ENCODE measurements around the gene AP3S2. TPM values are rescaled to one million over a fixed set of nuclear protein-coding genes. Genes with fewer than 3 reads are reported as not detected.

Gene AP3S2
- total RNA-seq, 1 experiment from 2014 or later: 23.3 TPM

GRCh38 chr15:89845305-89845893 lies 48.4 kb downstream of the AP3S2 start (continued):
- TF ChIP-seq SRF (IDR thresholded peaks at IDR 0.05; ENCODE audit: low read depth): no peak
- TF ChIP-seq CTCF (IDR thresholded peaks at IDR 0.05 in 2 of 3, conservative IDR thresholded peaks at IDR 0.05 in 1 of 3; ENCODE audit: borderline replicate concordance in 1 of 3, insufficient read depth in 1 of 3, low read depth in 2 of 3, low read length in 2 of 3): no peak
- TF ChIP-seq EZH2 (IDR thresholded peaks at IDR 0.05): no peak
- no peak for TF ChIP-seq ZNF274 (IDR thresholded peaks at IDR 0.05; ENCODE audit: low read depth, low read length)
- peak; percentile 79 for TF ChIP-seq JUND (IDR thresholded peaks at IDR 0.05)
- TF ChIP-seq FOSL1 (IDR thresholded peaks at IDR 0.05; ENCODE audit: low read depth): peak; percentile 75
- TF ChIP-seq YY1 (IDR thresholded peaks at IDR 0.05; ENCODE audit: extremely low read depth, insufficient replicate concordance, low read depth, low read length): no peak
- TF ChIP-seq, protein P1, sequence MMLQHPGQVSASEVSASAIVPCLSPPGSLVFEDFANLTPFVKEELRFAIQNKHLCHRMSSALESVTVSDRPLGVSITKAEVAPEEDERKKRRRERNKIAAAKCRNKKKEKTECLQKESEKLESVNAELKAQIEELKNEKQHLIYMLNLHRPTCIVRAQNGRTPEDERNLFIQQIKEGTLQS (IDR thresholded peaks at IDR 0.05): no peak
- TF ChIP-seq EZH2phosphoT487 (IDR thresholded peaks at IDR 0.05; ENCODE audit: borderline replicate concordance): no peak

DNA sequence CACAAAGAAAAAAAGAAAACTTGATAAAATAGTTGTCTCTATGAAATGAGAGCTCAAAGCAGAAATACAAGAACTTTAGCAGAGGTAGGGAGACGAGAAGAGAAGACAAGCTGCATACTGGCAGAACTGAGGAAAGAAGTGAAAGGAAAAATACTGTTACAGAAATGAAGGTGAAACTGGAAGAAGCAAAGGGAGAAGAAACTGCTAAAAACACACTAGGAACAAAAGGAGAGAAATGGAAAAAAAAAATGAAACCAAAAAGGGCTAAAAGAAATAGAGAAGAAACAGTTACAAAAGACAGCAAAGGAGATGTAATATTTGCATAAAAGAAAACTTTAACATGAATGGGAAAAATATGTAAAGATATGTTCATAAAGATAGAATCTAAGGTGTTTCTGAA lies 51.8 kb downstream of the AP3S2 start:
- CTCF ChIA-PET: no interaction called here

More for the DNA sequence above, 51.8 kb downstream of the AP3S2 start:
- no peak for ATAC-seq
- BruUV-seq (replicated peaks): no TSS peak
- no peak overlapping the region for H3K9ac ChIP-seq (ENCODE audit: low read length)
- peaks cover 0 to 4% of the 10 kb centered on the region in 2 experiments; a peak in 1 of 4 replicates for H3K36me3 ChIP-seq (ENCODE audit: control insufficient read depth in 1 of 2, insufficient read depth in 2 of 2, low read length in 2 of 2)
- no peaks in the 10 kb centered on the region for H4K20me1 ChIP-seq (ENCODE audit: insufficient read depth)
- ChIA-PET POLR2A (interaction anchor here (0.6 kb wide), 1 partner anchor 19 kb away, joined by 3 read pairs; no protein-coding TSS in a partner anchor), RAD21 (ENCODE audit: low non-redundant PET in 1 of 2, low total read pairs in 2 of 2, uncharacterized antibody in 2 of 2, unreplicated experiment in 2 of 2) (no interaction called here)
- no peak for DNase-seq (ENCODE audit: low read depth, low spot score)
- H3K9me2 ChIP-seq (ENCODE audit: insufficient read depth): no peaks in the 10 kb centered on the region
- TF ChIP-seq ELF1 (IDR thresholded peaks at IDR 0.05; ENCODE audit: borderline replicate concordance, low read depth) (no peak), JUND (IDR thresholded peaks at IDR 0.05) (no peak), EZH2phosphoT487 (IDR thresholded peaks at IDR 0.05; ENCODE audit: borderline replicate concordance) (no peak), YY1 (IDR thresholded peaks at IDR 0.05; ENCODE audit: extremely low read depth, insufficient replicate concordance, low read depth, low read length) (no peak)
- TF ChIP-seq, protein P1 (IDR thresholded peaks at IDR 0.05): no peak
- H3K4me1 ChIP-seq (ENCODE audit: control insufficient read depth in 1 of 2, insufficient read depth in 2 of 2, low read length in 2 of 2): peaks cover 17 to 35% of the 10 kb centered on the region in 2 experiments
- no peak overlapping the region for H3K4me2 ChIP-seq (ENCODE audit: low read length)
- 0 out of 2 replicates have a peak, but pooled peaks cover 3% of the 10 kb centered on the region for H3K79me2 ChIP-seq (ENCODE audit: insufficient read depth, low read length)
- no peaks in the 10 kb centered on the region for H3K9me3 ChIP-seq (ENCODE audit: control insufficient read depth in 1 of 2, insufficient read depth in 1 of 2, low read depth in 1 of 2, low read length in 2 of 2)
- no peaks in the 10 kb centered on the region for H3K27me3 ChIP-seq (ENCODE audit: insufficient read depth, low read length)
- H3K27ac ChIP-seq (ENCODE audit: low read depth, low read length): no peak overlapping the region
- H3K4me3 ChIP-seq (replicated peaks in 1 of 2; ENCODE audit: low read depth in 1 of 2, low read length in 2 of 2): no peak overlapping the region
- H2AFZ ChIP-seq (ENCODE audit: low read depth, low read length, poor library complexity, severe bottlenecking): no peak overlapping the region
- intact Hi-C loops (cut with micrococcal nuclease): no loop called here
